Loucy (cell line): ENCODE measurements around the gene MYPN.

Source experiments
- H2AFZ ChIP-seq: fragments of 200-600 bp; sonication (generic); 2 replicates; pipeline ENCODE4 v1.6.0; 2016; ENCODE audit warnings: antibody characterized with exemption, mild to moderate bottlenecking, low read length, moderate library complexity
- H3F3A ChIP-seq: fragments of 200-600 bp; 2 replicates; pipeline ENCODE4 v1.6.0; 2016; ENCODE audit warnings: antibody characterized with exemption, low read depth, mild to moderate bottlenecking
- H3K27me3 ChIP-seq: fragments of 200-600 bp; sonication (generic); 2 replicates; pipeline ENCODE4 v1.6.1; 2014; ENCODE audit warnings: low read length, mild to moderate bottlenecking; ENCODE audit not compliant: insufficient read depth, poor library complexity, severe bottlenecking
- H3K36me3 ChIP-seq: fragments of 200-600 bp; sonication (generic); 2 replicates; pipeline ENCODE4 v1.6.1; 2016; ENCODE audit warnings: low read length; ENCODE audit not compliant: insufficient read depth
- H3K4me1 ChIP-seq: fragments of 200-600 bp; sonication (generic); 2 replicates; pipeline ENCODE4 v1.5.1; 2014; ENCODE audit warnings: low read length, mild to moderate bottlenecking; ENCODE audit not compliant: insufficient read depth, poor library complexity, severe bottlenecking
- H3K4me2 ChIP-seq: fragments of 200-600 bp; sonication (generic); 2 replicates; pipeline ENCODE4 v1.6.0; 2014; ENCODE audit warnings: antibody characterized with exemption, low read length, low read depth, mild to moderate bottlenecking; ENCODE audit not compliant: poor library complexity, severe bottlenecking
- H3K4me3 ChIP-seq: fragments of 200-600 bp; sonication (generic); 2 replicates; pipeline ENCODE4 v1.5.1; 2014; ENCODE audit warnings: low read length, mild to moderate bottlenecking, mixed read lengths; ENCODE audit not compliant: poor library complexity, severe bottlenecking
- H3K79me2 ChIP-seq: fragments of 200-600 bp; sonication (generic); 2 replicates; pipeline ENCODE4 v1.6.1; 2014; ENCODE audit warnings: low read length; ENCODE audit not compliant: insufficient read depth
- H3K9ac ChIP-seq: fragments of 200-600 bp; sonication (generic); 2 replicates; pipeline ENCODE4 v1.6.0; 2014; ENCODE audit warnings: mild to moderate bottlenecking, low read depth, low read length, moderate library complexity; ENCODE audit not compliant: poor library complexity, severe bottlenecking
- H3K9me2 ChIP-seq: fragments of 200-600 bp; sonication (generic); replicated peaks from 2 replicates; pipeline ENCODE4 v1.6.1; 2016; ENCODE audit warnings: low read depth, low read length, mixed read lengths
- H3K9me3 ChIP-seq: fragments of 200-600 bp; sonication (generic); 2 replicates; pipeline ENCODE4 v1.6.1; 2014; ENCODE audit warnings: mild to moderate bottlenecking, antibody characterized with exemption, low read length, low read depth; ENCODE audit not compliant: insufficient read depth
- H4K20me1 ChIP-seq: fragments of 200-600 bp; sonication (generic); 2 replicates; pipeline ENCODE4 v1.6.0; 2014; ENCODE audit warnings: antibody characterized with exemption, low read length, mild to moderate bottlenecking; ENCODE audit not compliant: insufficient read depth, poor library complexity, severe bottlenecking
- EZH2phosphoT487 ChIP-seq: fragments of 200-600 bp; IDR thresholded peaks from 2 replicates; pipeline ENCODE4 v1.6.1; 2018; ENCODE audit warnings: antibody characterized with exemption, mild to moderate bottlenecking, moderate library complexity, borderline replicate concordance
- TF ChIP-seq, protein P1 (sequence below): fragments of 200-600 bp; sonication (generic); conservative IDR thresholded peaks from 2 replicates; pipeline ENCODE4 v1.5.1; 2014; ENCODE audit warnings: mild to moderate bottlenecking, antibody characterized with exemption, low read length

The MYPN gene

DNA sequence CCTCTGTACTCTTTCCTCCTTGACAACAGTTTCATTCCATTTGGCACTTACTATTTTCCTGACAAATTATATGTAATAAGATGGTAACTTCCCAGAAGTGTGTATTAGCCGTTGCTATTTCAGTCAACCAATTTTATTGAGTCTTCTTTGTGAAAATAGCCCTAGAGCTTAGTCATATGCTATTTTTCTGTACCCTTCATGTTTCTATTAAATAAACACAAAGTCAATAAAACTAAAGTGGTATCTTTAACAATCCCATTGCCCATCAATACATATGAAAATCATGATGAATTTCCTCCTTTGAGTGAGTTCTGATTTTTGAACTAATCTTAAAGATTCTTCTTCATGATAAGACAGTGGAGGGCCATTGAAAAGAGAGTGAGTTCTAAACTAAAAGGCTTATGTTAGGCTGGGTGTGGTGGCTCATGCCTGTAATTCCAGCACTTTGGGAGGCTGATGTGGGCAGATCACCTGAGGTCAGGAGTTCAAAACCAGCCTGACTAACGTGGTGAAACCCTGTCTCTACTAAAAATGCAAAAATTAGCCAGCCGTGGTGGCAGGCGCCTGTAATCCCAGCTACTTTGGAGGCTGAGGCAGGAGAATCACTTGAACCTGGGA, 5.9 kb upstream of the MYPN start:
- TF ChIP-seq EZH2phosphoT487: no peak
- TF ChIP-seq, protein P1, sequence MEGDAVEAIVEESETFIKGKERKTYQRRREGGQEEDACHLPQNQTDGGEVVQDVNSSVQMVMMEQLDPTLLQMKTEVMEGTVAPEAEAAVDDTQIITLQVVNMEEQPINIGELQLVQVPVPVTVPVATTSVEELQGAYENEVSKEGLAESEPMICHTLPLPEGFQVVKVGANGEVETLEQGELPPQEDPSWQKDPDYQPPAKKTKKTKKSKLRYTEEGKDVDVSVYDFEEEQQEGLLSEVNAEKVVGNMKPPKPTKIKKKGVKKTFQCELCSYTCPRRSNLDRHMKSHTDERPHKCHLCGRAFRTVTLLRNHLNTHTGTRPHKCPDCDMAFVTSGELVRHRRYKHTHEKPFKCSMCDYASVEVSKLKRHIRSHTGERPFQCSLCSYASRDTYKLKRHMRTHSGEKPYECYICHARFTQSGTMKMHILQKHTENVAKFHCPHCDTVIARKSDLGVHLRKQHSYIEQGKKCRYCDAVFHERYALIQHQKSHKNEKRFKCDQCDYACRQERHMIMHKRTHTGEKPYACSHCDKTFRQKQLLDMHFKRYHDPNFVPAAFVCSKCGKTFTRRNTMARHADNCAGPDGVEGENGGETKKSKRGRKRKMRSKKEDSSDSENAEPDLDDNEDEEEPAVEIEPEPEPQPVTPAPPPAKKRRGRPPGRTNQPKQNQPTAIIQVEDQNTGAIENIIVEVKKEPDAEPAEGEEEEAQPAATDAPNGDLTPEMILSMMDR: no peak
- Histone ChIP-seq H3K9me2 (no peaks in the 10 kb centered on the region), H3K9me3 (no peaks in the 10 kb centered on the region), H3K4me3 (no peak overlapping the region), H3K36me3 (no peaks in the 10 kb centered on the region), H3K4me1 (no peaks in the 10 kb centered on the region), H3K9ac (no peak overlapping the region), H2AFZ (no peak overlapping the region), H3K79me2 (no peaks in the 10 kb centered on the region), H3K27me3 (no peaks in the 10 kb centered on the region), H3F3A (no peaks in the 10 kb centered on the region), H3K4me2 (no peak overlapping the region), H4K20me1 (no peaks in the 10 kb centered on the region)

DNA sequence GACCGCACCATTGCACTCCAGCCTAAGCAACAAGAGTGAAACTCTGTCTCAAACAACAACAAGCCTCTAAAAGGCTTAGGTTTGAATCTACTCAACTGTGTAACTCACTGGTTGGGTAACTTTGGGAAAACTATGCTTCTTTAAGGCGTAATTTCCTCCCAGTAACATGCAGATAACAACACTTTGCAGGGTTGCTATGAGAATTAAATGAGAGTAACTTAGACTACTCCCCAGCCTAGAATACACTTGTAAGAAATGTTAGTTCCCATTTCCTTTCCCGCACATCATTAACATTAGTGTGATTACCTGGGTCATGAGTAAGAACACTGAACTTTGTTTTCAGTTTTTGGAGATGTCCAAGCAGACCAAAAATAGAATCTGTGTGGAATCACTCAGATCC, 5.4 kb upstream of the MYPN start:
- TF ChIP-seq, protein P1: no peak
- TF ChIP-seq EZH2phosphoT487: no peak
- no peaks in the 10 kb centered on the region for H3K4me1 ChIP-seq
- no peaks in the 10 kb centered on the region for H3K9me3 ChIP-seq
- H3K4me3 ChIP-seq: no peak overlapping the region
- H4K20me1 ChIP-seq: no peaks in the 10 kb centered on the region
- no peaks in the 10 kb centered on the region for H3K9me2 ChIP-seq
- H3K79me2 ChIP-seq: no peaks in the 10 kb centered on the region
- no peaks in the 10 kb centered on the region for H3K36me3 ChIP-seq
- H3F3A ChIP-seq: no peaks in the 10 kb centered on the region
- no peak overlapping the region for H3K4me2 ChIP-seq
- H3K27me3 ChIP-seq: no peaks in the 10 kb centered on the region
- no peak overlapping the region for H3K9ac ChIP-seq
- H2AFZ ChIP-seq: no peak overlapping the region

DNA sequence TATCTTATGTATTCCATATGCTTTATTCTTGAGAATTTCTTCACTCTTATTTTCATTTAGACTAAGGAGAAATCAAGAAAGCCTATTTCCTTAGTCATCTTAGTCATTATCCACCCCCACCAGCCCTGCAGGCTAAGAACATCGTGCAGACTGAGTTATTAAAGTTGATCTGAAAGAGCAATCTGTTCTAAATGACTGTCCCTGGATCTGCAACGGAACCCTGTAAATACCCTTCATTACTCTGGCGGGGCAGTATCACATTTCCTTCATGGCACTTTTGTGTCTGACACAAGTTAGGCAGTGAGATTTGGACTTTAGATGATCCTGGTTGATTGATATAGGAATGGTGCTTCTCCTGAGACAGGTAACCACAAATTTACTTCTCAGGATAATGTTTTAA, 3.5 kb upstream of the MYPN start:
- no peaks in the 10 kb centered on the region for H3K4me1 ChIP-seq

More for the DNA sequence above, 3.5 kb upstream of the MYPN start:
- H3K27me3 ChIP-seq: no peaks in the 10 kb centered on the region
- no peak overlapping the region for H3K4me3 ChIP-seq
- H3K4me2 ChIP-seq: no peak overlapping the region
- no peaks in the 10 kb centered on the region for H3F3A ChIP-seq
- no peaks in the 10 kb centered on the region for H3K9me2 ChIP-seq
- no peaks in the 10 kb centered on the region for H3K36me3 ChIP-seq
- H3K79me2 ChIP-seq: no peaks in the 10 kb centered on the region
- TF ChIP-seq, protein P1: no peak
- H4K20me1 ChIP-seq: no peaks in the 10 kb centered on the region
- H3K9ac ChIP-seq: no peak overlapping the region
- H3K9me3 ChIP-seq: no peaks in the 10 kb centered on the region
- H2AFZ ChIP-seq: no peak overlapping the region
